GM19324 (cell line): ENCODE data around the gene KMT2B.
"Not testable (repeated sequence)": the region's sequence is repeated elsewhere in the genome, so short reads cannot be mapped to it uniquely, and the experiment has no call there.

ENCODE experiments used
- ATAC-seq: cut with Tn5 transposase; IDR thresholded peaks from one replicate; pipeline ENCODE4 v1.9.1; 2021; ENCODE audit warnings: mild to moderate bottlenecking, moderate library complexity; ENCODE audit not compliant: unreplicated experiment, low FRiP score

Gene KMT2B

GRCh38 chr19:35712567-35713505 lies 5.0 kb upstream of the KMT2B start:
- ATAC-seq, result no peak

- ATAC-seq, result no peak
Observed at GRCh38 chr19:35713506-35713850, 4.3 kb upstream of the KMT2B start.

- ATAC-seq, result no peak
Observed at GRCh38 chr19:35713904-35714495, 3.8 kb upstream of the KMT2B start.

- no peak for ATAC-seq
Observed at GRCh38 chr19:35714601-35715354, 3.0 kb upstream of the KMT2B start.

GRCh38 chr19:35715355-35715809 lies 2.4 kb upstream of the KMT2B start:
- ATAC-seq, result no peak

GRCh38 chr19:35715981-35716800 lies 1.6 kb upstream of the KMT2B start:
- no peak for ATAC-seq

GRCh38 chr19:35716801-35717664 lies 770 bp upstream of the KMT2B start:
- peak; percentile 77 for ATAC-seq

- peak; percentile 2 for ATAC-seq
Observed at GRCh38 chr19:35718345-35719041, 690 bp downstream of the KMT2B start.

- no peak for ATAC-seq
Observed at GRCh38 chr19:35719402-35720162, 1.8 kb downstream of the KMT2B start.

- ATAC-seq, result no peak
Observed at GRCh38 chr19:35720163-35720524, 2.3 kb downstream of the KMT2B start.

- ATAC-seq, result no peak
Observed at GRCh38 chr19:35720648-35721047, 2.8 kb downstream of the KMT2B start.

GRCh38 chr19:35721374-35721773 lies 3.6 kb downstream of the KMT2B start:
- ATAC-seq, result no peak

- ATAC-seq, result no peak
Observed at GRCh38 chr19:35722461-35722860, 4.7 kb downstream of the KMT2B start.

GRCh38 chr19:35722897-35723296 lies 5.1 kb downstream of the KMT2B start:
- ATAC-seq, result no peak

GRCh38 chr19:35723671-35724070 lies 5.9 kb downstream of the KMT2B start:
- no peak for ATAC-seq

GRCh38 chr19:35724132-35724531 lies 6.3 kb downstream of the KMT2B start:
- ATAC-seq, result not testable (repeated sequence)

- no peak for ATAC-seq
Observed at GRCh38 chr19:35724560-35724959, 6.8 kb downstream of the KMT2B start.

- ATAC-seq, result no peak
Observed at GRCh38 chr19:35725216-35725861, 7.5 kb downstream of the KMT2B start.
